DND-41 (cell line): ENCODE measurements around the gene DBNDD1.

Experiments used
- ATAC-seq: fragments of 200-7000 bp; cut with Tn5 transposase; 3 replicates; pipeline ENCODE4 v1.9.1; 2021; ENCODE audit warnings: low read depth; ENCODE audit not compliant: insufficient read depth
- DNase-seq: peaks from one replicate; pipeline ENCODE4 v3.0.0-alpha.2; 2020
- H2AFZ ChIP-seq: 2 replicates; pipeline ENCODE4 v1.6.0; 2012; ENCODE audit warnings: low read depth, low read length
- H3K27ac ChIP-seq: 2 replicates; pipeline ENCODE4 v1.5.1; 2012; ENCODE audit warnings: low read length, inconsistent platforms
- H3K27me3 ChIP-seq: fragments of 200-600 bp; sonication (generic); 2 replicates; pipeline ENCODE4 v1.6.0; 2012; ENCODE audit warnings: low read length, mild to moderate bottlenecking, inconsistent platforms; ENCODE audit not compliant: insufficient read depth, poor library complexity
- H3K36me3 ChIP-seq: 2 replicates; pipeline ENCODE4 v1.5.1; 2012; ENCODE audit warnings: low read length, inconsistent platforms; ENCODE audit not compliant: insufficient read depth
- H3K4me1 ChIP-seq: 2 replicates; pipeline ENCODE4 v1.5.1; 2012; ENCODE audit warnings: mild to moderate bottlenecking, low read length; ENCODE audit not compliant: insufficient read depth
- H3K4me2 ChIP-seq: 2 replicates; pipeline ENCODE4 v1.6.0; 2012; ENCODE audit warnings: mild to moderate bottlenecking, moderate library complexity, low read length, inconsistent platforms; ENCODE audit not compliant: insufficient read depth
- H3K4me3 ChIP-seq, 2 experiments: fragments of 200-600 bp in 1 of 2; shearing (Covaris generic) in 1 of 2; 2 replicates each; pipeline ENCODE4 v1.5.1; 2012 to 2016; ENCODE audit warnings: inconsistent platforms in 2 of 2, low read length in 2 of 2, mild to moderate bottlenecking in 2 of 2, low read depth in 1 of 2, moderate library complexity in 1 of 2
- H3K79me2 ChIP-seq: 2 replicates; pipeline ENCODE4 v1.6.0; 2012; ENCODE audit warnings: low read length, inconsistent platforms; ENCODE audit not compliant: insufficient read depth
- H3K9ac ChIP-seq: 2 replicates; pipeline ENCODE4 v1.6.0; 2012; ENCODE audit warnings: low read depth, mild to moderate bottlenecking, inconsistent platforms, low read length, moderate library complexity
- H3K9me3 ChIP-seq: 2 replicates; pipeline ENCODE4 v1.5.1; 2012; ENCODE audit warnings: low read length, moderate library complexity, mild to moderate bottlenecking, inconsistent platforms; ENCODE audit not compliant: insufficient read depth, severe bottlenecking
- H4K20me1 ChIP-seq: 2 replicates; pipeline ENCODE4 v1.6.0; 2012; ENCODE audit warnings: low read length; ENCODE audit not compliant: insufficient read depth
- EZH2 ChIP-seq: IDR thresholded peaks from 3 replicates; pipeline ENCODE4 v1.6.1; 2012; ENCODE audit warnings: borderline replicate concordance, low read depth, mild to moderate bottlenecking, moderate library complexity, low read length, inconsistent platforms; ENCODE audit not compliant: severe bottlenecking
- TF ChIP-seq, protein P1 (sequence below): IDR thresholded peaks from 2 replicates; pipeline ENCODE4 v1.5.1; 2012; ENCODE audit warnings: borderline replicate concordance, low read length, moderate library complexity, mild to moderate bottlenecking; ENCODE audit not compliant: poor library complexity, severe bottlenecking; ENCODE audit errors: extremely low read depth

DBNDD1 gene

DNA sequence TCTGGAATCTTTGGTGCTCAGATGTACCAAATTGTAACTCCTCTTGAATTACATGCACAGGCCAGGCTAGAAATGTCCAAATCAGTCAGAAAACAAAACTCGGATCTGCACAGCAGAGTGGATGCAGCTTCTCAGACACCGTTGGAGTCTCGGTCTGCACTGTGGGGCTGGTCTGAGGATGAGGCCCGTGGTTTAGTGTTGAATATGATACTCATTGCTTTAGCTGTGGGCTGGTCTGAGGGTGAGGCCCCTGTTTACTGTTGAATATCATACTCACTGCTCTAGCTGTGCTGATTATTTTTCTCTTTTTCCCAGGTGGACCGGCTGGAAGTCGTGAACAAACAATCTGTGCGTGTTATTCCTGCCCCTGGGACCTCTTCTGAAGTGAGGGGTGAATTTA, 35.0 kb downstream of the DBNDD1 start:
- no peak overlapping the region for H3K4me3 ChIP-seq
- H3K36me3 ChIP-seq = peaks cover 86% of the 10 kb centered on the region
- H4K20me1 ChIP-seq = peaks cover 12% of the 10 kb centered on the region
- H3K79me2 ChIP-seq = no peaks in the 10 kb centered on the region
- no peak for ATAC-seq
- H3K27ac ChIP-seq = no peak overlapping the region
- TF ChIP-seq EZH2 = no peak
- no peak overlapping the region for H3K9ac ChIP-seq
- no peak for DNase-seq
- H2AFZ ChIP-seq = no peak overlapping the region
- H3K4me2 ChIP-seq = no peak overlapping the region
- no peaks in the 10 kb centered on the region for H3K27me3 ChIP-seq
- H3K9me3 ChIP-seq = no peaks in the 10 kb centered on the region
- no peaks in the 10 kb centered on the region for H3K4me1 ChIP-seq

DNA sequence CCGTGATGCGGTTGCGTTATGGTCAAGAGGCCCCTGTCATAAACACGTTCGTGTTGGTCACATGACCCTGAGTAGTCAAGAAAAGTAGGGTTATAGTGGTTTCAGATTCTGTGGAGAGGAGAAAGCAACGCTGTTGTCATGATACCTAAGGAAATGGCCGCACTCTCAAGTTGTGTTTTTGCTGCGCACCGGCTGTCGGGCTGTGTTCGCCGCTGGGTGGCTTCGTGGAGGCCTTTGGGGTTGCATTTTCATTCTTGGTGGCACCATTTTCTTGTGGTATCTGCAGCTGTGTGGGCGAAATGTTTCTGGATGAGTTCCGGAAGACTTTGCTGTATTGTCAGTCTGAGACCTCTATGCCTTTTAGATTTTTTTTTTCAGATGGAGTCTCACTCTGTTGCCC, 35.7 kb downstream of the DBNDD1 start:
- Histone ChIP-seq H3K36me3 (peaks cover 85% of the 10 kb centered on the region), H3K9ac (no peak overlapping the region), H3K4me2 (no peak overlapping the region), H3K4me1 (no peaks in the 10 kb centered on the region), H2AFZ (no peak overlapping the region), H4K20me1 (peaks cover 12% of the 10 kb centered on the region), H3K9me3 (no peaks in the 10 kb centered on the region), H3K27ac (no peak overlapping the region), H3K4me3 (no peak overlapping the region), H3K79me2 (no peaks in the 10 kb centered on the region), H3K27me3 (no peaks in the 10 kb centered on the region)
- TF ChIP-seq, protein P1, sequence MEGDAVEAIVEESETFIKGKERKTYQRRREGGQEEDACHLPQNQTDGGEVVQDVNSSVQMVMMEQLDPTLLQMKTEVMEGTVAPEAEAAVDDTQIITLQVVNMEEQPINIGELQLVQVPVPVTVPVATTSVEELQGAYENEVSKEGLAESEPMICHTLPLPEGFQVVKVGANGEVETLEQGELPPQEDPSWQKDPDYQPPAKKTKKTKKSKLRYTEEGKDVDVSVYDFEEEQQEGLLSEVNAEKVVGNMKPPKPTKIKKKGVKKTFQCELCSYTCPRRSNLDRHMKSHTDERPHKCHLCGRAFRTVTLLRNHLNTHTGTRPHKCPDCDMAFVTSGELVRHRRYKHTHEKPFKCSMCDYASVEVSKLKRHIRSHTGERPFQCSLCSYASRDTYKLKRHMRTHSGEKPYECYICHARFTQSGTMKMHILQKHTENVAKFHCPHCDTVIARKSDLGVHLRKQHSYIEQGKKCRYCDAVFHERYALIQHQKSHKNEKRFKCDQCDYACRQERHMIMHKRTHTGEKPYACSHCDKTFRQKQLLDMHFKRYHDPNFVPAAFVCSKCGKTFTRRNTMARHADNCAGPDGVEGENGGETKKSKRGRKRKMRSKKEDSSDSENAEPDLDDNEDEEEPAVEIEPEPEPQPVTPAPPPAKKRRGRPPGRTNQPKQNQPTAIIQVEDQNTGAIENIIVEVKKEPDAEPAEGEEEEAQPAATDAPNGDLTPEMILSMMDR = no peak
- no peak for TF ChIP-seq EZH2
- ATAC-seq (no peak), DNase-seq (no peak)

DNA sequence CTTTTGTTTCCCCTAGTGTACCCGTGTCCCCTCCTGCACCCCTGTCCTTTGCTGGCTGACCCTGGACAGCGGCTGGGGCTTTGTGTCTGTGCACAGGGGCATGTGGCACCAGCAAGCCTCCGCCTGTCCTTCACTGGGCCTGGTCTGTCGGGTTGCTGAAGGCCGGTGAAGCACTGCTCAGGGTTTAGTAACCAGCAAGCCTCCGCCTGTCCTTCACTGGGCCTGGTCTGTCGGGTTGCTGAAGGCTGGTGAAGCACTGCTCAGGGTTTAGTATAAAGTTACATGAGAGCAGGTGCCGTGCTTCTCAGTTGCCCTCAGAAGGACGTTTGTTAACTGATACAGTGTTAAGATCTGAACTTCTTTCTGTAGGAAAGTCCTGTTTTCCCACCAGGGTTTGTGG, 36.9 kb downstream of the DBNDD1 start:
- DNase-seq (no peak), ATAC-seq (no peak)
- Histone ChIP-seq H3K4me2 (no peak overlapping the region), H3K4me3 (no peak overlapping the region), H3K27ac (no peak overlapping the region), H3K79me2 (peaks cover 10% of the 10 kb centered on the region), H3K9ac (no peak overlapping the region), H4K20me1 (peaks cover 20% of the 10 kb centered on the region), H3K36me3 (peaks cover 89% of the 10 kb centered on the region), H3K4me1 (no peaks in the 10 kb centered on the region), H3K9me3 (no peaks in the 10 kb centered on the region), H3K27me3 (no peaks in the 10 kb centered on the region), H2AFZ (no peak overlapping the region)
- TF ChIP-seq EZH2 = no peak
- TF ChIP-seq, protein P1 = no peak

DNA sequence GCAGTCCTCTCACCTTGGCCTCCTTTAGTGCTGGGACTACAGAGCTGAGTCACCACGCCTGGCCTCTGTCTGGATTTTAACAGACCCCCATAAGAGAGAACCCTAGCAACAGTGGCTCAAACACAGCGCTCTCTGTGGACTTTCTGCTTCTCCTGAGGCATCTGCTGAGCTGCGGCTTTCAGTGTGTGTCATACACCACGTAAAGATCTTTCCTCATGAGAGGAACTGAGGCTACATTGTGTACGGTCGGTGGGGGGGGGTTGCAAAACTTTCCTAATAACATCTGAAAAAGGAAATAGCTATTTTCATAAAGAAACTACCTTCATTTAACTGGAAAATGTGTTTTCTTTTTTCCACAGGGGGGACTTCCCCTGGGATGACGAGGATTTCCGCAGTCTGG, 37.8 kb downstream of the DBNDD1 start:
- no peak for ATAC-seq

More for the DNA sequence above, 37.8 kb downstream of the DBNDD1 start:
- Histone ChIP-seq H3K4me2 (no peak overlapping the region), H4K20me1 (peaks cover 20% of the 10 kb centered on the region), H3K36me3 (peaks cover 82% of the 10 kb centered on the region), H3K4me1 (no peaks in the 10 kb centered on the region), H3K27ac (no peak overlapping the region), H3K9me3 (no peaks in the 10 kb centered on the region), H3K9ac (no peak overlapping the region), H3K4me3 (no peak overlapping the region), H2AFZ (no peak overlapping the region), H3K79me2 (peaks cover 18% of the 10 kb centered on the region), H3K27me3 (no peaks in the 10 kb centered on the region)
- no peak for DNase-seq
- no peak for TF ChIP-seq EZH2
- TF ChIP-seq, protein P1 = no peak
